ENCODE data around the gene ATP5F1D. TPM values are rescaled to one million over a fixed set of nuclear protein-coding genes. Genes with fewer than 3 reads are reported as not detected.

ATP5F1D gene
- total and polyA plus RNA-seq, 2 of the 13 experiments (the other 11 are each of a cell fraction or from before 2014, with no cell fraction given), result 39.4 to 78.7 TPM

GRCh38 chr19:1279782-1280341 is 38.3 kb downstream of the ATP5F1D start (continued):
- TF ChIP-seq ZNF589 (CRISPR knock-in tag; conservative IDR thresholded peaks at IDR 0.05), result no peak
- TF ChIP-seq KLF6 (CRISPR knock-in tag; IDR thresholded peaks at IDR 0.05), result no peak
- no peak for TF ChIP-seq ATF1 (CRISPR knock-in tag; IDR thresholded peaks at IDR 0.05)
- no peak for TF ChIP-seq THAP9 (CRISPR knock-in tag; IDR thresholded peaks at IDR 0.05; ENCODE audit: borderline replicate concordance)
- no peak for TF ChIP-seq HDAC1 (CRISPR knock-in tag; IDR thresholded peaks at IDR 0.05)
- no peak for TF ChIP-seq STAT6 (CRISPR knock-in tag; IDR thresholded peaks at IDR 0.05; ENCODE audit: borderline replicate concordance)
- TF ChIP-seq MEIS2 (CRISPR knock-in tag; IDR thresholded peaks at IDR 0.05), result peak; percentile 84; the same call in 1 of the 2 replicates
- no peak for TF ChIP-seq ZNF512 (CRISPR knock-in tag; IDR thresholded peaks at IDR 0.05)
- TF ChIP-seq MTA3 (CRISPR knock-in tag; IDR thresholded peaks at IDR 0.05), result no peak
- TF ChIP-seq TBL1XR1 (IDR thresholded peaks at IDR 0.05; ENCODE audit: borderline replicate concordance, low read length, partially characterized antibody), result no peak
- no peak for TF ChIP-seq ZHX2 (IDR thresholded peaks at IDR 0.05; ENCODE audit: low read depth)
- no peak for TF ChIP-seq ZHX2 (CRISPR knock-in tag; IDR thresholded peaks at IDR 0.05; ENCODE audit: borderline replicate concordance)
- no peak for TF ChIP-seq ONECUT2 (CRISPR knock-in tag; IDR thresholded peaks at IDR 0.05)
- no peak for TF ChIP-seq ZNF773 (CRISPR knock-in tag; IDR thresholded peaks at IDR 0.05; ENCODE audit: borderline replicate concordance)
- TF ChIP-seq ZFP82 (CRISPR knock-in tag; IDR thresholded peaks at IDR 0.05; ENCODE audit: borderline replicate concordance), result no peak
- no peak for TF ChIP-seq HES4 (CRISPR knock-in tag; IDR thresholded peaks at IDR 0.05; ENCODE audit: borderline replicate concordance)
- TF ChIP-seq ZNF790 (CRISPR knock-in tag; IDR thresholded peaks at IDR 0.05; ENCODE audit: borderline replicate concordance), result no peak

All from HepG2 (cell line).